NCI-H526 treated with DMSO at 0.1 percent for 48 hours (cell line): ENCODE data around the gene RNASE13.
"Not testable (repeated sequence)": the region's sequence is repeated elsewhere in the genome, so short reads cannot be mapped to it uniquely, and the experiment has no call there.

ENCODE experiments used
- DNase-seq: peaks from one replicate; lab custom pipeline; 2025; lab: John Stamatoyannopoulos, UW

RNASE13 gene

GRCh38 chr14:20988717-20989470, 45.7 kb downstream of the RNASE13 start:
- DNase-seq: no peak

- no peak for DNase-seq
Measured at GRCh38 chr14:20986811-20987210, 47.8 kb downstream of the RNASE13 start.

GRCh38 chr14:20985650-20986049, 49.0 kb downstream of the RNASE13 start:
- not testable (repeated sequence) for DNase-seq
